GM12873 (cell line): ENCODE measurements around the gene ANXA5.

Experiments used
- CTCF ChIP-seq: IDR thresholded peaks from 2 replicates; pipeline ENCODE4 v1.5.1; 2012; ENCODE audit warnings: low read depth, mild to moderate bottlenecking, moderate library complexity, low read length, control low read depth; ENCODE audit not compliant: insufficient read depth; ENCODE audit errors: missing control alignments

The ANXA5 gene

GRCh38 chr4:121679951-121680350 is 16.8 kb downstream of the ANXA5 start:
- no peak for TF ChIP-seq CTCF

GRCh38 chr4:121679267-121679666 is 17.5 kb downstream of the ANXA5 start:
- no peak for TF ChIP-seq CTCF

- TF ChIP-seq CTCF: no peak
These were observed 19.3 kb downstream of the ANXA5 start for GRCh38 chr4:121677524-121677923.

GRCh38 chr4:121676345-121677075 is 20.3 kb downstream of the ANXA5 start:
- no peak for TF ChIP-seq CTCF

GRCh38 chr4:121675715-121676114 is 21.1 kb downstream of the ANXA5 start:
- TF ChIP-seq CTCF: no peak

GRCh38 chr4:121674696-121675095 is 22.1 kb downstream of the ANXA5 start:
- no peak for TF ChIP-seq CTCF

GRCh38 chr4:121674191-121674590 is 22.6 kb downstream of the ANXA5 start:
- no peak for TF ChIP-seq CTCF
